ENCODE results near the gene DEFB114.

DEFB114 gene

GRCh38 chr6:49986551-49986950 lies 22.6 kb upstream of the DEFB114 start:
- no peaks in the 10 kb centered on the region for H3F3A ChIP-seq (ENCODE audit: insufficient read depth, low read length)
- TF ChIP-seq EZH2 (IDR thresholded peaks at IDR 0.05; ENCODE audit: borderline replicate concordance, low read length) (no peak), CTCF (IDR thresholded peaks at IDR 0.05; ENCODE audit: low read length) (no peak)
- H4K20me1 ChIP-seq (ENCODE audit: insufficient read depth, low read length) = no peaks in the 10 kb centered on the region
- H3K27ac ChIP-seq (ENCODE audit: low read depth, low read length, poor library complexity, severe bottlenecking) = no peak overlapping the region
- H3K4me3 ChIP-seq (ENCODE audit: low read depth, low read length, poor library complexity, severe bottlenecking) = no peak overlapping the region
- no peaks in the 10 kb centered on the region for H3K27me3 ChIP-seq (ENCODE audit: insufficient read depth, low read length)
- H3K36me3 ChIP-seq (ENCODE audit: insufficient read depth, low read length) = no peaks in the 10 kb centered on the region
- H3K9me3 ChIP-seq (ENCODE audit: low read length) = no peaks in the 10 kb centered on the region
- no peaks in the 10 kb centered on the region for H3K79me2 ChIP-seq (ENCODE audit: insufficient read depth, low read length)
- H3K4me2 ChIP-seq (ENCODE audit: low read length) = no peak overlapping the region
- H3K9ac ChIP-seq (ENCODE audit: low read length) = no peak overlapping the region
- H3K9me2 ChIP-seq (ENCODE audit: low read depth, low read length) = no peaks in the 10 kb centered on the region
- H2AFZ ChIP-seq (ENCODE audit: low read length) = no peak overlapping the region
- H3K4me1 ChIP-seq (ENCODE audit: insufficient read depth, low read length, severe bottlenecking) = no peaks in the 10 kb centered on the region

- no peaks in the 10 kb centered on the region for H3K36me3 ChIP-seq (ENCODE audit: insufficient read depth, low read length)
- H3K9ac ChIP-seq (ENCODE audit: low read length) = no peak overlapping the region
- H4K20me1 ChIP-seq (ENCODE audit: insufficient read depth, low read length) = no peaks in the 10 kb centered on the region
- H3K27ac ChIP-seq (ENCODE audit: low read depth, low read length, poor library complexity, severe bottlenecking) = no peak overlapping the region
- TF ChIP-seq CTCF (IDR thresholded peaks at IDR 0.05; ENCODE audit: low read length) (no peak), EZH2 (IDR thresholded peaks at IDR 0.05; ENCODE audit: borderline replicate concordance, low read length) (no peak)
- H3K4me1 ChIP-seq (ENCODE audit: insufficient read depth, low read length, severe bottlenecking) = no peaks in the 10 kb centered on the region
- no peaks in the 10 kb centered on the region for H3K9me2 ChIP-seq (ENCODE audit: low read depth, low read length)
- no peaks in the 10 kb centered on the region for H3K27me3 ChIP-seq (ENCODE audit: insufficient read depth, low read length)
- no peaks in the 10 kb centered on the region for H3K79me2 ChIP-seq (ENCODE audit: insufficient read depth, low read length)
- no peaks in the 10 kb centered on the region for H3K9me3 ChIP-seq (ENCODE audit: low read length)
- no peak overlapping the region for H3K4me2 ChIP-seq (ENCODE audit: low read length)
- no peak overlapping the region for H3K4me3 ChIP-seq (ENCODE audit: low read depth, low read length, poor library complexity, severe bottlenecking)
- H2AFZ ChIP-seq (ENCODE audit: low read length) = no peak overlapping the region
- no peaks in the 10 kb centered on the region for H3F3A ChIP-seq (ENCODE audit: insufficient read depth, low read length)
These were observed 18.1 kb upstream of the DEFB114 start for GRCh38 chr6:49982046-49982445.

GRCh38 chr6:49980898-49981297 lies 16.9 kb upstream of the DEFB114 start:
- Histone ChIP-seq H4K20me1 (ENCODE audit: insufficient read depth, low read length) (no peaks in the 10 kb centered on the region), H3K9ac (ENCODE audit: low read length) (no peak overlapping the region), H2AFZ (ENCODE audit: low read length) (no peak overlapping the region), H3F3A (ENCODE audit: insufficient read depth, low read length) (no peaks in the 10 kb centered on the region), H3K4me1 (ENCODE audit: insufficient read depth, low read length, severe bottlenecking) (no peaks in the 10 kb centered on the region), H3K4me3 (ENCODE audit: low read depth, low read length, poor library complexity, severe bottlenecking) (no peak overlapping the region), H3K27ac (ENCODE audit: low read depth, low read length, poor library complexity, severe bottlenecking) (no peak overlapping the region), H3K9me2 (ENCODE audit: low read depth, low read length) (no peaks in the 10 kb centered on the region), H3K79me2 (ENCODE audit: insufficient read depth, low read length) (no peaks in the 10 kb centered on the region), H3K4me2 (ENCODE audit: low read length) (no peak overlapping the region), H3K36me3 (ENCODE audit: insufficient read depth, low read length) (no peaks in the 10 kb centered on the region), H3K27me3 (ENCODE audit: insufficient read depth, low read length) (no peaks in the 10 kb centered on the region), H3K9me3 (ENCODE audit: low read length) (no peaks in the 10 kb centered on the region)
- TF ChIP-seq EZH2 (IDR thresholded peaks at IDR 0.05; ENCODE audit: borderline replicate concordance, low read length) (no peak), CTCF (IDR thresholded peaks at IDR 0.05; ENCODE audit: low read length) (no peak)
